Ovary (tissue), 9 donors: Measurements from ENCODE around the gene STK32C. TPM values are rescaled to one million over a fixed set of nuclear protein-coding genes. Genes with fewer than 3 reads are reported as not detected.

Experiments
- DNase-seq, 5 donors: peaks; one replicate each; pipeline ENCODE4 v3.0.0-alpha.2; 2019 to 2020
- H3K27ac ChIP-seq, 2 donors: fragments of 200-600 bp; one replicate each; pipeline versions ENCODE4 v1.5.1 to v1.8.0; 2019 to 2022
- H3K27me3 ChIP-seq: fragments of 200-600 bp; one replicate; pipeline ENCODE4 v1.8.0; 2022
- H3K36me3 ChIP-seq: fragments of 200-600 bp; sonication (generic); one replicate; pipeline ENCODE4 v1.5.1; 2019
- H3K4me1 ChIP-seq: one replicate; pipeline ENCODE4 v1.8.1; 2013; ENCODE audit warnings: mild to moderate bottlenecking, moderate library complexity; ENCODE audit not compliant: insufficient read depth
- H3K4me3 ChIP-seq: fragments of 200-600 bp; sonication (generic); one replicate; pipeline ENCODE4 v1.5.1; 2017
- H3K9me3 ChIP-seq, 2 donors: fragments of 200-600 bp in 1 of 2; sonication (generic) in 1 of 2; one replicate each; pipeline versions ENCODE4 v1.5.1 to v1.8.1; 2013 to 2019; ENCODE audit warnings: mild to moderate bottlenecking in 1 of 2, moderate library complexity in 1 of 2
- EP300 ChIP-seq: sonication (generic); formaldehyde crosslinking; IDR thresholded peaks from one replicate; pipeline ENCODE4 v1.6.1; 2017; ENCODE audit warnings: antibody characterized with exemption
- POLR2A ChIP-seq: fragments of 450-650 bp; IDR thresholded peaks from one replicate; pipeline ENCODE4 v1.6.1; 2017; ENCODE audit warnings: antibody characterized with exemption, mild to moderate bottlenecking, moderate library complexity
- WGBS, 3 donors: extraction: QIAGEN DNeasy Blood & Tissue Kit in 1 of 3; methylation state at CpG; one replicate each; pipeline versions ENCODE4 v1.1.5 to v1.1.7; 2013 to 2017; 5-methylcytosine and 5-hydroxymethylcytosine counted together
- intact Hi-C, 4 donors: fragments of 100-400 bp; cut with DNase I; formaldehyde crosslinking; loops; one replicate each; pipeline versions ENCODE4 v1.11.0 to v1.15.1; 2022 to 2023
- polyA plus RNA-seq, 2 donors: library from polyadenylated mRNA; stranded (reverse); fragments of 200-250 nt in 1 of 2; fragments of 350-450 nt in 1 of 2; fragmentation: Illumina TruSeq in 1 of 2; extraction: RNeasy Lipid Tissue Mini Kit (QIAGEN cat#74804) in 1 of 2; gene quantifications; one replicate each; pipeline ENCODE4 v1.2.3, GENCODE V29; 2013 to 2014
- total RNA-seq, 7 donors: library from RNA; depleted of rRNA in 2 of 7; stranded (reverse); fragments of >200 nt in 2 of 7; fragmentation: NEBNext Ultra II Directional in 3 of 7; extraction: Animal tissue kit (Norgen Biotek cat#: 25700) in 3 of 7; gene quantifications; one replicate each; pipeline versions ENCODE4 v1.1.0 to v1.2.4, GENCODE V29; 2016 to 2023
- TF ChIP-seq, protein P1 (sequence below), 3 donors: fragments of 450-650 bp in 2 of 3; fragments of 200-600 bp in 1 of 3; IDR thresholded peaks; one replicate each; pipeline versions ENCODE4 v1.5.1 to v1.8.0; 2016 to 2022; ENCODE audit warnings: antibody characterized with exemption in 3 of 3, mild to moderate bottlenecking in 1 of 3
- donor health status: DM: no; HTN: no; CAD: no; lungs with moderate emphysema.
- donor health status: DM: no; HTN: no; CAD: no.
- donor health status: Bipolar disorder and iron deficiency.
- donor health status: DM: yes; HTN: yes; CAD: no.
- donor health status: DM: no; HTN: no; CAD: no.
- donor health status: DM: yes; HTN: yes; CAD: no.

Gene STK32C
- total and polyA plus RNA-seq, 9 donors = 2.6 to 13.8 (median 8.8) TPM

GRCh38 chr10:132330486-132330833 is 22.7 kb upstream of the STK32C start:
- TF ChIP-seq EP300 (no peak), POLR2A (no peak)
- TF ChIP-seq, protein P1, sequence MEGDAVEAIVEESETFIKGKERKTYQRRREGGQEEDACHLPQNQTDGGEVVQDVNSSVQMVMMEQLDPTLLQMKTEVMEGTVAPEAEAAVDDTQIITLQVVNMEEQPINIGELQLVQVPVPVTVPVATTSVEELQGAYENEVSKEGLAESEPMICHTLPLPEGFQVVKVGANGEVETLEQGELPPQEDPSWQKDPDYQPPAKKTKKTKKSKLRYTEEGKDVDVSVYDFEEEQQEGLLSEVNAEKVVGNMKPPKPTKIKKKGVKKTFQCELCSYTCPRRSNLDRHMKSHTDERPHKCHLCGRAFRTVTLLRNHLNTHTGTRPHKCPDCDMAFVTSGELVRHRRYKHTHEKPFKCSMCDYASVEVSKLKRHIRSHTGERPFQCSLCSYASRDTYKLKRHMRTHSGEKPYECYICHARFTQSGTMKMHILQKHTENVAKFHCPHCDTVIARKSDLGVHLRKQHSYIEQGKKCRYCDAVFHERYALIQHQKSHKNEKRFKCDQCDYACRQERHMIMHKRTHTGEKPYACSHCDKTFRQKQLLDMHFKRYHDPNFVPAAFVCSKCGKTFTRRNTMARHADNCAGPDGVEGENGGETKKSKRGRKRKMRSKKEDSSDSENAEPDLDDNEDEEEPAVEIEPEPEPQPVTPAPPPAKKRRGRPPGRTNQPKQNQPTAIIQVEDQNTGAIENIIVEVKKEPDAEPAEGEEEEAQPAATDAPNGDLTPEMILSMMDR (IDR thresholded peaks at IDR 0.05) = no peak
- Histone ChIP-seq H3K36me3 (no peaks in the 10 kb centered on the region), H3K9me3 (no peaks in the 10 kb centered on the region), H3K27ac (no peak overlapping the region), H3K27me3 (no peaks in the 10 kb centered on the region), H3K4me3 (no peak overlapping the region), H3K4me1 (peaks cover 12% of the 10 kb centered on the region)
- WGBS, 3 donors = 92 to 98% (median 92%) methylated on average over 8 of the region's 8 CpGs
- no peak for DNase-seq
- intact Hi-C loops = loop anchor here in 1 of 4 donors (2.0 kb wide), 1 partner anchor 22 kb away; no protein-coding TSS in a partner anchor

DNA sequence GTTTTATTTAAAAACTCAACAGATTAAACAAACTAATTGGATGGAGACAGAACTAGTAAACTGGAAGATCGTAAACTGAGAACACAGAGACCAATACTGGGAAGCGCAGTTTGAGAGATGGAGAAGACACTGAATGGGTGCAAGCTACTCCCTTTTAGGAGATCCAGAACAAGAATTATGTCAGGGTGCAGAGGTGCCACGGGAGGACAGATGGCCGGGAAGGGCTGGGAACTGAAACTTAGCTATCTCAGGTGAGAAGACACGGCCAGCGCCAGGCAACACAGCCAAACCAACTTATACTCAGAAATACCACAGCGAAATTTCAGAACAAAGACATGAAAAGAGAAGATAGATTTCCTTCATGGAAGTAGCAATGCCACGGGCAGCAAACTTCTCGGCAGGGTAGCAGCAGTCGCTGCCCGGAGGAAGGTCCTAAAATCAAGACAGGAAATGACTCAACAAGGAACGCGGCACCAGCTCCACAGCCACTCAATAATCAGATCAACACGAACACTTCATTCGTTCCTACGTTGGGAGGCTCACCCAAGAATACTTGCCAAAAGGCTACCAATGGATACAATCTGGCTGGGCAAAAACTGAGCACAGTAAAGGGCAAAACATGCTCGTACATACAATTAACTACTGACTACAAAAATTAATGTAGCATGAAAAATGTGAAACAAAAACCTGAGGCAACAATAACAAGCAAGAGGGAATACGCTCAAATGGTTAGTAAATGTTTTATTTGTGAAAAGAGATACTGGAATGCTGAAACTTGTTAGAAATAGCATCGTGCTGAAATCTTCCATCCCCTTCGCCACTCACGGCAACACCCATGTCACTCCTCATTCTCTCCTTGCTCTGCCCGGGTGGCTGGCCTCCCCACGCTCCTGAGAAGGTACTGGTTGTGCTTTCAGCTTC is 22.1 kb upstream of the STK32C start:
- intact Hi-C loops = loop anchor here in 1 of 4 donors (2.0 kb wide), 1 partner anchor 21 kb away; no protein-coding TSS in a partner anchor
- H3K9me3 ChIP-seq = no peaks in the 10 kb centered on the region
- H3K4me1 ChIP-seq = peaks cover 12% of the 10 kb centered on the region
- TF ChIP-seq EP300 = no peak
- TF ChIP-seq, protein P1 (IDR thresholded peaks at IDR 0.05) = no peak
- TF ChIP-seq POLR2A = no peak
- no peak overlapping the region for H3K27ac ChIP-seq
- no peaks in the 10 kb centered on the region for H3K36me3 ChIP-seq
- 73 to 84% (median 75%) methylated on average over 23 of the region's 23 CpGs for WGBS, 3 donors
- DNase-seq = no peak
- no peaks in the 10 kb centered on the region for H3K27me3 ChIP-seq
- H3K4me3 ChIP-seq = no peak overlapping the region

GRCh38 chr10:132328738-132329137 is 21.0 kb upstream of the STK32C start:
- intact Hi-C loops = no loop called here
- Histone ChIP-seq H3K9me3 (no peaks in the 10 kb centered on the region), H3K4me3 (no peak overlapping the region), H3K36me3 (no peaks in the 10 kb centered on the region), H3K27ac (no peak overlapping the region), H3K4me1 (peaks cover 12% of the 10 kb centered on the region), H3K27me3 (no peaks in the 10 kb centered on the region)
- DNase-seq = no peak
- 49 to 77% (median 67%) methylated on average over 8 of the region's 8 CpGs for WGBS, 3 donors
- no peak for TF ChIP-seq POLR2A
- TF ChIP-seq, protein P1 (IDR thresholded peaks at IDR 0.05) = no peak
- no peak for TF ChIP-seq EP300

DNA sequence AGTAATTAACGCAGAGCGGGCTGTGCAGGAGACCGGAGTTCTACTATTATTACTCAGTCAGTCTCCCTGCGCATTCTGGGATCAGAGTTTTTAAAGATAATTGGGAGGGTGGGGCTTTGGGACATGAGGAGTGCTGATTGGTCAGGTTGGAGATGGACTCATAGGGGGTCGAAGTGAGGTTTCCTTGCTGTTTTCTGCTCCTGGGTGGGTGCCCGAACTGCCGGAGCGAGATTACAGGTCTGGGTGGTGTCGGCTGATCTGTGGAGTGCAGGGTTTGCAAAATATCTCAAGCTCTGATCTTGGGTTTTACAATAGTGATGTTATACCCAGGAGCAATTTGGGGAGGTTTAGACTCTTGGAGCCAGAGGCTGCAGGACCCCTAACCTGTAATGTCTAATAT is 20.4 kb upstream of the STK32C start:
- intact Hi-C loops = no loop called here
- H3K9me3 ChIP-seq = no peaks in the 10 kb centered on the region

More for the DNA sequence above, 20.4 kb upstream of the STK32C start:
- Histone ChIP-seq H3K4me3 (no peak overlapping the region), H3K27ac (no peak overlapping the region), H3K36me3 (no peaks in the 10 kb centered on the region), H3K4me1 (peaks cover 12% of the 10 kb centered on the region), H3K27me3 (no peaks in the 10 kb centered on the region)
- no peak for DNase-seq
- 94 to 99% (median 94%) methylated on average over 9 of the region's 9 CpGs for WGBS, 3 donors
- TF ChIP-seq POLR2A (no peak), EP300 (no peak)
- TF ChIP-seq, protein P1 (IDR thresholded peaks at IDR 0.05) = no peak
